GM04504 (cell line): ENCODE results near the gene CRK.

ENCODE experiments used
- DNase-seq: peaks from one replicate; pipeline ENCODE4 v3.0.0-alpha.2; 2012; ENCODE audit warnings: low read depth

CRK gene

GRCh38 chr17:1486802-1487695 is 31.0 kb upstream of the CRK start:
- DNase-seq, result no peak

GRCh38 chr17:1485423-1486376 is 29.7 kb upstream of the CRK start:
- no peak for DNase-seq

- DNase-seq, result no peak
Observed at GRCh38 chr17:1484676-1485422, 28.8 kb upstream of the CRK start.

- DNase-seq, result no peak
Observed at GRCh38 chr17:1484060-1484535, 28.1 kb upstream of the CRK start.

- DNase-seq, result no peak
Observed at GRCh38 chr17:1482680-1483079, 26.6 kb upstream of the CRK start.

GRCh38 chr17:1481736-1482135 is 25.7 kb upstream of the CRK start:
- DNase-seq, result no peak

- no peak for DNase-seq
Observed at GRCh38 chr17:1480747-1481465, 24.9 kb upstream of the CRK start.

- DNase-seq, result no peak
Observed at GRCh38 chr17:1478418-1478817, 22.4 kb upstream of the CRK start.

- no peak for DNase-seq
Observed at GRCh38 chr17:1475321-1475854, 19.4 kb upstream of the CRK start.

GRCh38 chr17:1474402-1475189 is 18.6 kb upstream of the CRK start:
- no peak for DNase-seq

GRCh38 chr17:1473841-1474240 is 17.8 kb upstream of the CRK start:
- no peak for DNase-seq

- no peak for DNase-seq
Observed at GRCh38 chr17:1473170-1473569, 17.1 kb upstream of the CRK start.

GRCh38 chr17:1471911-1472821 is 16.1 kb upstream of the CRK start:
- no peak for DNase-seq

- DNase-seq, result no peak
Observed at GRCh38 chr17:1471490-1471889, 15.5 kb upstream of the CRK start.

GRCh38 chr17:1470755-1471462 is 14.9 kb upstream of the CRK start:
- DNase-seq, result no peak

GRCh38 chr17:1470071-1470754 is 14.2 kb upstream of the CRK start:
- no peak for DNase-seq

GRCh38 chr17:1469231-1469852 is 13.3 kb upstream of the CRK start:
- no peak for DNase-seq
